CD4-positive, alpha-beta T cell (primary cell): ENCODE results near the gene KRAS. TPM values are rescaled to one million over a fixed set of nuclear protein-coding genes. Genes with fewer than 3 reads are reported as not detected.

Experiments
- ATAC-seq: fragments of 200-7000 bp; cut with Tn5 transposase; one replicate; pipeline ENCODE4 v1.10.0; 2022; ENCODE audit warnings: mild to moderate bottlenecking; ENCODE audit not compliant: poor library complexity
- CTCF ChIA-PET: fragments of 350-600 bp; sonication (Branson Sonifier 250); formaldehyde crosslinking; loops from one replicate; lab custom pipeline; 2021; ENCODE audit warnings: antibody characterized with exemption, inconsistent platforms; lab: Charles Lee
- POLR2A ChIA-PET: fragments of 350-600 bp; sonication (Branson Sonifier 250); formaldehyde crosslinking; loops from one replicate; lab custom pipeline; 2021; ENCODE audit warnings: antibody characterized with exemption, inconsistent platforms; lab: Charles Lee
- DNase-seq, 14 experiments: peaks; one replicate each; pipeline ENCODE4 v3.0.0-alpha.2; 2013 to 2020; ENCODE audit warnings: mixed read lengths in 2 of 14
- H3K27ac ChIP-seq, 2 donors: one replicate each; pipeline versions ENCODE4 v1.5.1 to v1.7.0; 2013; ENCODE audit warnings: low read length in 2 of 2, low read depth in 1 of 2, mild to moderate bottlenecking in 1 of 2
- H3K27me3 ChIP-seq, 2 experiments: 1 replicate in 1 of 2; 2 replicates in 1 of 2; pipeline versions ENCODE4 v1.6.1 to v1.7.0; 2013; ENCODE audit warnings: low read length in 2 of 2, control low read depth in 1 of 2, mild to moderate bottlenecking in 1 of 2, moderate library complexity in 1 of 2; ENCODE audit not compliant: insufficient read depth in 2 of 2, control insufficient read depth in 1 of 2
- H3K36me3 ChIP-seq: one replicate; pipeline ENCODE4 v1.6.1; 2013; ENCODE audit warnings: low read length, control low read depth; ENCODE audit not compliant: insufficient read depth
- H3K4me1 ChIP-seq: one replicate; pipeline ENCODE4 v1.6.1; 2013; ENCODE audit warnings: low read length, control low read depth; ENCODE audit not compliant: insufficient read depth
- H3K4me3 ChIP-seq: one replicate; pipeline ENCODE4 v1.5.1; 2013; ENCODE audit warnings: mild to moderate bottlenecking, low read length, moderate library complexity
- H3K9me3 ChIP-seq, 2 experiments: 1 replicate in 1 of 2; 2 replicates in 1 of 2; pipeline versions ENCODE4 v1.6.1 to v1.7.0; 2013; ENCODE audit warnings: low read length in 2 of 2, mild to moderate bottlenecking in 2 of 2, control low read depth in 1 of 2, moderate library complexity in 1 of 2; ENCODE audit not compliant: control insufficient read depth in 1 of 2, insufficient read depth in 1 of 2
- H3K27ac Mint-ChIP-seq: one replicate; pipeline ENCODE4 v1.8.0; 2020; ENCODE audit warnings: mixed read lengths
- H3K27me3 Mint-ChIP-seq: one replicate; pipeline ENCODE4 v1.8.0; 2021; ENCODE audit warnings: mixed read lengths
- H3K36me3 Mint-ChIP-seq: one replicate; pipeline ENCODE4 v1.8.0; 2021; ENCODE audit warnings: low read depth, mixed read lengths
- H3K4me1 Mint-ChIP-seq: one replicate; pipeline ENCODE4 v1.8.0; 2021; ENCODE audit warnings: low read depth, mixed read lengths
- H3K4me3 Mint-ChIP-seq: one replicate; pipeline ENCODE4 v1.8.0; 2020; ENCODE audit warnings: mild to moderate bottlenecking, mixed read lengths
- H3K9me3 Mint-ChIP-seq: one replicate; pipeline ENCODE4 v1.8.0; 2020; ENCODE audit warnings: mixed read lengths
- CTCF ChIP-seq: fragments of 200-600 bp; IDR thresholded peaks from one replicate; pipeline ENCODE4 v1.8.0; 2022; ENCODE audit warnings: antibody characterized with exemption, mild to moderate bottlenecking
- intact Hi-C, 2 experiments: fragments of 100-400 bp; cut with DNase I in 1 of 2; cut with micrococcal nuclease in 1 of 2; formaldehyde crosslinking; loops; one replicate each; pipeline versions ENCODE4 v1.15.1 to v1.9.0; 2023 to 2025; cut with DNase I, micrococcal nuclease
- total RNA-seq, 174 experiments: library from RNA in 2 of 174; stranded (reverse) in 2 of 174; gene quantifications; one replicate each; pipeline ENCODE4 v1.2.3 and lab custom pipeline; 2021 to 2026

The KRAS gene
- total RNA-seq, 2 experiments from 2014 or later, result 45.0 to 48.7 TPM

- peaks cover 28% of the 10 kb centered on the region for H3K4me1 Mint-ChIP-seq
- no peaks in the 10 kb centered on the region for H3K27me3 Mint-ChIP-seq
- no peak overlapping the region for H3K4me3 ChIP-seq
- no peak overlapping the region for H3K4me3 Mint-ChIP-seq
- H3K27ac Mint-ChIP-seq, result no peak overlapping the region
- H3K27me3 ChIP-seq, result no peaks in the 10 kb centered on the region
- no peaks in the 10 kb centered on the region for H3K9me3 ChIP-seq
- ATAC-seq (no peak), DNase-seq (no peak)
- POLR2A ChIA-PET, result interaction anchor here (1.0 kb wide), 1 partner anchor 15 kb away, joined by 3 read pairs; the partner anchor contains the start of gene KRAS
- intact Hi-C loops, result loop anchor here in 1 of 2 experiments (5.0 kb wide), 1 partner anchor 39 kb away; the partner anchor contains the start of genes DNAI7 and ETFRF1
- CTCF ChIA-PET, result interaction anchor here (1.6 kb wide), 1 partner anchor 152 kb away, joined by 6 read pairs; no protein-coding TSS in a partner anchor
- no peaks in the 10 kb centered on the region for H3K9me3 Mint-ChIP-seq
- H3K36me3 Mint-ChIP-seq, result peaks cover 78% of the 10 kb centered on the region
- no peak for TF ChIP-seq CTCF
- peaks cover 38% of the 10 kb centered on the region for H3K36me3 ChIP-seq
- H3K4me1 ChIP-seq, result peaks cover 2% of the 10 kb centered on the region
- no peak overlapping the region for H3K27ac ChIP-seq
Observed at GRCh38 chr12:25236190-25236589, 14.5 kb downstream of the KRAS start.

GRCh38 chr12:25213338-25213737 is 37.4 kb downstream of the KRAS start:
- intact Hi-C loops, result no loop called here
- H3K36me3 ChIP-seq, result peaks cover 28% of the 10 kb centered on the region
- H3K4me1 ChIP-seq, result no peaks in the 10 kb centered on the region
- no peak overlapping the region for H3K4me3 ChIP-seq
- no peak for TF ChIP-seq CTCF
- peaks cover 46% of the 10 kb centered on the region for H3K36me3 Mint-ChIP-seq
- peaks cover 10% of the 10 kb centered on the region for H3K4me1 Mint-ChIP-seq
- POLR2A ChIA-PET, result no interaction called here
- ATAC-seq (no peak), DNase-seq (no peak)
- no peak overlapping the region for H3K27ac Mint-ChIP-seq
- no peaks in the 10 kb centered on the region for H3K27me3 Mint-ChIP-seq
- H3K27me3 ChIP-seq, result no peaks in the 10 kb centered on the region
- H3K27ac ChIP-seq, result no peak overlapping the region
- H3K9me3 Mint-ChIP-seq, result no peaks in the 10 kb centered on the region
- CTCF ChIA-PET, result interaction anchor here (1.0 kb wide), 1 partner anchor 177 kb away, joined by 3 read pairs; no protein-coding TSS in a partner anchor
- no peak overlapping the region for H3K4me3 Mint-ChIP-seq
- H3K9me3 ChIP-seq, result no peaks in the 10 kb centered on the region

GRCh38 chr12:25208554-25208953 is 42.2 kb downstream of the KRAS start:
- DNase-seq (no peak), ATAC-seq (no peak)
- Histone ChIP-seq H3K27ac (no peak overlapping the region), H3K36me3 (peaks cover 39% of the 10 kb centered on the region), H3K27me3 (no peaks in the 10 kb centered on the region), H3K9me3 (no peaks in the 10 kb centered on the region), H3K4me1 (no peaks in the 10 kb centered on the region), H3K4me3 (no peak overlapping the region)
- Mint-ChIP-seq H3K36me3 (peaks cover 57% of the 10 kb centered on the region), H3K9me3 (no peaks in the 10 kb centered on the region), H3K27ac (no peak overlapping the region), H3K4me1 (peaks cover 11% of the 10 kb centered on the region), H3K27me3 (no peaks in the 10 kb centered on the region), H3K4me3 (no peak overlapping the region)
- intact Hi-C loops, result loop anchor here in 1 of 2 experiments (10.0 kb wide), 1 partner anchor 906 kb away; no protein-coding TSS in a partner anchor
- CTCF ChIA-PET, result interaction anchor here (1.6 kb wide), 1 partner anchor 179 kb away, joined by 7 read pairs; no protein-coding TSS in a partner anchor
- POLR2A ChIA-PET, result interaction anchor here (0.7 kb wide), 1 partner anchor 14 kb away, joined by 3 read pairs; the partner anchor contains the start of genes DNAI7 and ETFRF1
- no peak for TF ChIP-seq CTCF
